Colon (tissue), 2 donors: ENCODE results near the gene DUSP6.

ENCODE experiments used
- FAIRE-seq: peaks from 2 replicates; lab custom pipeline; 2012; peaks lifted over from hg19 to GRCh38; lab: Jason Lieb, UNC
- donor health status: control.
- donor health status: control.

Gene DUSP6

GRCh38 chr12:89352492-89353187, at the start of gene DUSP6:
DUSP6 (minus strand) TSS chr12:89352501; CDS start chr12:89352039, 462 bp downstream.
- FAIRE-seq = no peak

GRCh38 chr12:89401433-89402058, 49.2 kb upstream of the DUSP6 start:
- FAIRE-seq = no peak

- FAIRE-seq = no peak
Observed at GRCh38 chr12:89400415-89400814, 48.1 kb upstream of the DUSP6 start.

- no peak for FAIRE-seq
Observed at GRCh38 chr12:89395712-89396111, 43.4 kb upstream of the DUSP6 start.

GRCh38 chr12:89393551-89394121, 41.3 kb upstream of the DUSP6 start:
- no peak for FAIRE-seq

- FAIRE-seq = no peak
Observed at GRCh38 chr12:89392391-89392790, 40.1 kb upstream of the DUSP6 start.

GRCh38 chr12:89391726-89392336, 39.5 kb upstream of the DUSP6 start:
- FAIRE-seq = no peak

- FAIRE-seq = no peak
Observed at GRCh38 chr12:89390802-89391673, 38.7 kb upstream of the DUSP6 start.

GRCh38 chr12:89389755-89390661, 37.7 kb upstream of the DUSP6 start:
- peak; percentile 78 for FAIRE-seq

- no peak for FAIRE-seq
Observed at GRCh38 chr12:89386138-89386537, 33.8 kb upstream of the DUSP6 start.

GRCh38 chr12:89384807-89385206, 32.5 kb upstream of the DUSP6 start:
- FAIRE-seq = no peak

GRCh38 chr12:89384050-89384758, 31.9 kb upstream of the DUSP6 start:
- FAIRE-seq = no peak

- no peak for FAIRE-seq
Observed at GRCh38 chr12:89383235-89384049, 31.1 kb upstream of the DUSP6 start.

- no peak for FAIRE-seq
Observed at GRCh38 chr12:89382328-89382727, 30.0 kb upstream of the DUSP6 start.

- no peak for FAIRE-seq
Observed at GRCh38 chr12:89379839-89380467, 27.7 kb upstream of the DUSP6 start.

GRCh38 chr12:89379148-89379838, 27.0 kb upstream of the DUSP6 start:
- no peak for FAIRE-seq

GRCh38 chr12:89376844-89377243, 24.5 kb upstream of the DUSP6 start:
- no peak for FAIRE-seq

GRCh38 chr12:89376202-89376529, 23.9 kb upstream of the DUSP6 start:
- FAIRE-seq = no peak
